ENCODE data around the gene CPLX4. TPM values are rescaled to one million over a fixed set of nuclear protein-coding genes. Genes with fewer than 3 reads are reported as not detected.

Gene CPLX4
- total and polyA plus RNA-seq, 2 donors (not counting 1 experiment from before 2014, with no cell fraction given), result not detected

DNA sequence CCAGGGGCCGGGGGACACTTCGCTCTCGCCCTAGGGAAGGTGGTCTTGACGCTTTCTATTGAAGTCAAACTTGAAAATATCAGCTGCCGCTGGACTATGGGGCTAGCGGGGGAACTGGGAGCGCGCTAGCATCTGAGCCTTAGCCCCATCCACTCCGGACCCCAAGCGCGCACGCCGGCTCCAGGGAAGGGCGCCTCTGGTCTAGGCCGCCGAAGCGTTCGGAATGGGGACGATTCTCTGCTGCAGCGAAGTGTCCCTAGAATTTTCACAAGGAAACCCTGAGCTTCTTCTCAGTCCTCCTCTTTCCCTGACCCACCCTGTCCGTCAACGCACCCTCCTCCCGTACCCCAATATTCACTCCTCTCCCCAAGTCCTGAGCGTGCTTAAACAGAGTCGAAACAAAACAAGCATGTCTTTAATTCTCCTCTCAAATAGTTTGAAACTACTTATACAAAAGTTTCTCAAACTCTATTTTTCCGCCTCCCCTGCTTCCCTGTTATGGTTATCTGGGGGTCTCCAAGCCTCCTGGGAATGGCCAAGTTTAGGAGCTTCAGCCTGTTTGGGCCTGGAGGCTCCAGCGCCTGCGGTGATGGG is 50.2 kb downstream of the CPLX4 start:
- no peak overlapping the region for H3K27ac ChIP-seq (ENCODE audit: insufficient read depth, low read length)
- no peaks in the 10 kb centered on the region for H4K20me1 ChIP-seq (ENCODE audit: control insufficient read depth, extremely low read depth, insufficient read depth, low read length)
- H3K4me2 ChIP-seq (ENCODE audit: extremely low read depth, insufficient read depth, low read length), result no peak overlapping the region
- TF ChIP-seq, protein P1, sequence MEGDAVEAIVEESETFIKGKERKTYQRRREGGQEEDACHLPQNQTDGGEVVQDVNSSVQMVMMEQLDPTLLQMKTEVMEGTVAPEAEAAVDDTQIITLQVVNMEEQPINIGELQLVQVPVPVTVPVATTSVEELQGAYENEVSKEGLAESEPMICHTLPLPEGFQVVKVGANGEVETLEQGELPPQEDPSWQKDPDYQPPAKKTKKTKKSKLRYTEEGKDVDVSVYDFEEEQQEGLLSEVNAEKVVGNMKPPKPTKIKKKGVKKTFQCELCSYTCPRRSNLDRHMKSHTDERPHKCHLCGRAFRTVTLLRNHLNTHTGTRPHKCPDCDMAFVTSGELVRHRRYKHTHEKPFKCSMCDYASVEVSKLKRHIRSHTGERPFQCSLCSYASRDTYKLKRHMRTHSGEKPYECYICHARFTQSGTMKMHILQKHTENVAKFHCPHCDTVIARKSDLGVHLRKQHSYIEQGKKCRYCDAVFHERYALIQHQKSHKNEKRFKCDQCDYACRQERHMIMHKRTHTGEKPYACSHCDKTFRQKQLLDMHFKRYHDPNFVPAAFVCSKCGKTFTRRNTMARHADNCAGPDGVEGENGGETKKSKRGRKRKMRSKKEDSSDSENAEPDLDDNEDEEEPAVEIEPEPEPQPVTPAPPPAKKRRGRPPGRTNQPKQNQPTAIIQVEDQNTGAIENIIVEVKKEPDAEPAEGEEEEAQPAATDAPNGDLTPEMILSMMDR (conservative IDR thresholded peaks at IDR 0.05 in 1 of 2, IDR thresholded peaks at IDR 0.05 in 1 of 2; ENCODE audit: low read depth in 1 of 2, low read length in 2 of 2), result no peak
- TF ChIP-seq EZH2 (IDR thresholded peaks at IDR 0.05; ENCODE audit: low read length, missing control alignments), result no peak
- DNase-seq (ENCODE audit: low read depth in 2 of 2), result no peak
- H3K36me3 ChIP-seq (ENCODE audit: control insufficient read depth, insufficient read depth, low read length), result no peaks in the 10 kb centered on the region
- H3K9me3 ChIP-seq (ENCODE audit: control insufficient read depth, insufficient read depth, low read depth, low read length), result no peaks in the 10 kb centered on the region
- no peaks in the 10 kb centered on the region for H3K79me2 ChIP-seq (ENCODE audit: control insufficient read depth, insufficient read depth, low read length)
- H3K4me3 ChIP-seq (replicated peaks in 1 of 4; ENCODE audit: control extremely low read depth in 1 of 4, insufficient read depth in 1 of 4, low read depth in 3 of 4, low read length in 4 of 4), result no peak overlapping the region
- H2AFZ ChIP-seq (ENCODE audit: low read length), result no peak overlapping the region
- no peaks in the 10 kb centered on the region for H3K4me1 ChIP-seq (ENCODE audit: control insufficient read depth, extremely low read depth, insufficient read depth, low read length)
- H3K27me3 ChIP-seq (ENCODE audit: control insufficient read depth, insufficient read depth, low read length), result peaks cover 92% of the 10 kb centered on the region
- no peak overlapping the region for H3K9ac ChIP-seq (ENCODE audit: insufficient read depth, low read length)

DNA sequence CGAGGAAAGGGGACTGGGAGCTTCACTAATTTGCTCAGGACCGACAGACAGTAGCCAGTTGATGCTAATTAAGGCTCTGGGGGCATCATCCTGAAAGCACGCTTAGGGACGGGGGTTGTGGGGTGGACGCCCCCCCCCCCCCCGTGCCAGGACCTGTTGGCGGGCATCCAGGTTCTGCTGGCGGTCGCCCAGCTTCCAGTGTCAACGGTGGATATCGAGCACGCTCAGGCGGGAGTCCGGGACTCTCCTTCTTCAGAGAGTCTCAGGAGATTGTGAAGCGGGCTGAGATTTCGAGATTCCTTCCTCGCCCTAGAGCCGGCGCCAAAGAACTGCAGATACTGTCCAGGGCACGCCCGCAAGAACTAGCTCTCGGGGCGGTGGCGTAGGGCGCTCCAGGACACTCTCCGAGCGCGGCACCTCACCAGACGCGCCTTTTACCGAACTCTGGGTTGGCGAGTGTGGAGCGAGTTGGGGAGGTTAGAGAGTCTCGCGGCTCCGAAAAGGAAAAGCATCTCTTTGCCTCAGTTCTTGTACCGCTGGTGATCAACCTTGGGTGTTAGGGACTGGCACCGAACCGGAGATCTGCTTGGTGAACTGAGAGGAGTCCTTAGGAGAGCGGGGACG is 50.8 kb downstream of the CPLX4 start:
- Histone ChIP-seq H4K20me1 (ENCODE audit: control insufficient read depth, extremely low read depth, insufficient read depth, low read length) (no peaks in the 10 kb centered on the region), H3K79me2 (ENCODE audit: control insufficient read depth, insufficient read depth, low read length) (no peaks in the 10 kb centered on the region), H3K27ac (ENCODE audit: insufficient read depth, low read length) (no peak overlapping the region), H3K4me3 (replicated peaks in 1 of 4; ENCODE audit: control extremely low read depth in 1 of 4, insufficient read depth in 1 of 4, low read depth in 3 of 4, low read length in 4 of 4) (no peak overlapping the region), H3K27me3 (ENCODE audit: control insufficient read depth, insufficient read depth, low read length) (peaks cover 92% of the 10 kb centered on the region), H3K4me1 (ENCODE audit: control insufficient read depth, extremely low read depth, insufficient read depth, low read length) (no peaks in the 10 kb centered on the region), H2AFZ (ENCODE audit: low read length) (no peak overlapping the region), H3K9me3 (ENCODE audit: control insufficient read depth, insufficient read depth, low read depth, low read length) (no peaks in the 10 kb centered on the region), H3K36me3 (ENCODE audit: control insufficient read depth, insufficient read depth, low read length) (no peaks in the 10 kb centered on the region), H3K9ac (ENCODE audit: insufficient read depth, low read length) (no peak overlapping the region), H3K4me2 (ENCODE audit: extremely low read depth, insufficient read depth, low read length) (no peak overlapping the region)
- TF ChIP-seq, protein P1 (conservative IDR thresholded peaks at IDR 0.05 in 1 of 2, IDR thresholded peaks at IDR 0.05 in 1 of 2; ENCODE audit: low read depth in 1 of 2, low read length in 2 of 2), result no peak
- TF ChIP-seq EZH2 (IDR thresholded peaks at IDR 0.05; ENCODE audit: low read length, missing control alignments), result no peak
- DNase-seq (ENCODE audit: low read depth in 2 of 2), result no peak

DNA sequence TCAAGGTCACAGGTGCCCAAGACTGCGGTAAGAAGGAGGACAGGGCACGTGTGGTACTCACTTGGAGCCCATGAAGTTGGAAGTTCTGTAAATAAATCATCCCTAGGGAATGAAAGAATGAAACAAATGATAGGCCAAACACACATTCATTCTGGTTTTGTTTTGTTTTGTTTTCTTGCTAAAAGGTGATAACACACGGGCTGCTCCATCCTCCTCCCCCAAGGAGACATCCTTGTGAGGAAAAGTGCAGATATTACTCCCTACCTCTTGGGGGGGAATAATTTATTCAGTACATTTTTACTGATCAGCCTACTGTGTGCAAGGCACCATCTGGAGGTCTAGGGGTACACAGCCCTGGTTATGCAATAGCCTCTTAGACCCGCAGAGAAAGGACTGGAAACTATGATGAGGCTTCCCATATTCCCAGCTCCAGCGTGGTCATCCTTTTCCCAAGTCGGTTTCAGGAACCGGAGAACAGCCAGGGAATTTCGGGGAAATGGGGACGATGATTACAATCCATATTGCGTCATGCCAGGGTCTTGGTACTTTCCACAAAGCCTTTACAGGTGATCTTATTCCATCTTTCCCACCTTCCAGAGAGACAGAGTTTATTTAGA is 51.5 kb downstream of the CPLX4 start:
- Histone ChIP-seq H3K27me3 (ENCODE audit: control insufficient read depth, insufficient read depth, low read length) (peaks cover 85% of the 10 kb centered on the region), H3K27ac (ENCODE audit: insufficient read depth, low read length) (no peak overlapping the region), H3K4me2 (ENCODE audit: extremely low read depth, insufficient read depth, low read length) (no peak overlapping the region), H2AFZ (ENCODE audit: low read length) (no peak overlapping the region), H3K79me2 (ENCODE audit: control insufficient read depth, insufficient read depth, low read length) (no peaks in the 10 kb centered on the region), H3K4me3 (replicated peaks in 1 of 4; ENCODE audit: control extremely low read depth in 1 of 4, insufficient read depth in 1 of 4, low read depth in 3 of 4, low read length in 4 of 4) (no peak overlapping the region), H3K4me1 (ENCODE audit: control insufficient read depth, extremely low read depth, insufficient read depth, low read length) (no peaks in the 10 kb centered on the region), H3K9ac (ENCODE audit: insufficient read depth, low read length) (no peak overlapping the region), H3K9me3 (ENCODE audit: control insufficient read depth, insufficient read depth, low read depth, low read length) (no peaks in the 10 kb centered on the region), H4K20me1 (ENCODE audit: control insufficient read depth, extremely low read depth, insufficient read depth, low read length) (no peaks in the 10 kb centered on the region), H3K36me3 (ENCODE audit: control insufficient read depth, insufficient read depth, low read length) (no peaks in the 10 kb centered on the region)
- TF ChIP-seq EZH2 (IDR thresholded peaks at IDR 0.05; ENCODE audit: low read length, missing control alignments), result peak; percentile 73
- TF ChIP-seq, protein P1 (conservative IDR thresholded peaks at IDR 0.05 in 1 of 2, IDR thresholded peaks at IDR 0.05 in 1 of 2; ENCODE audit: low read depth in 1 of 2, low read length in 2 of 2), result no peak
- DNase-seq (ENCODE audit: low read depth in 2 of 2), result no peak
